ENCODE data around the gene CASZ1. TPM values are rescaled to one million over a fixed set of nuclear protein-coding genes. Genes with fewer than 3 reads are reported as not detected.

Gene CASZ1
- total RNA-seq, 3 donors from 2014 or later (not counting 1 experiment from before 2014, with no cell fraction given), result 55.9 to 83.0 (median 70.6) TPM

DNA sequence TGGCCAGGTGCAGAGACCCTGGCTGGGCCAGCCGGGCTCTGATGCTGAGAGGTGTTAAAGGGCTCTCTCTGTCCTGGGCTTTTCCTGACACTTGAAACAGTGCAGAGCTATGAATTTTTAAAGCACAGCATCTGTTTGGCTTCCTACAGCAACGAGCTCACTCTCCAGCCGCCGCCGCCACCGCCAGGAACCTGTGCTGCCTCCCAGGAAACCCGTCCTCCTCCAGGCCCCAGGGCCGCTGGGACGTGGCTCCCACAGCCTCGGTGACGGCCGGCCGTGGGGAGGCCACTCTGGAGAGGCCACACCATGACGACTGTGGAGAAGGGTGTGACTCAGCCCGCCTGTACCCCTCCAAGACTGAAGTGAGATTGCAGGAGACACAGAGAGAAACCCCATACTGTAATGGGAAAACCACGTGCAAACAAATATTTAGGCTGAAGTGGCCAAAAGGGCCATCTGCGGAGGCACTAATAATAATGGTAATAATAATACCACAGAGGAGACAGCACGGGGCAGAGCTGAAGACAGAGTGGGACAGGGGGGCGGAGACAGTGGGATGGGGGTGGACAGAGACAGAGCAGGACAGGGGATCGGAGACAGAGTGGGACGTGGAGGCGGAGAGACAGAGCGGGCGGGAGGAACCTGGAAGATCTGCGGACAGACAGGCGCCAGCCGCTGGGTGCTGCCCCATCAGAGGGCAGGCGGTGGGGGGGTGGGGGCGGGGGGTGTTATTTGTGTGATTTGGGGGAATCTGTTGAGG, 139.2 kb downstream of the CASZ1 start:
- WGBS (ENCODE audit: insufficient coverage), result 90% methylated on average over 29 of the region's 29 CpGs
- Mint-ChIP-seq H3K36me3 (no peaks in the 10 kb centered on the region), H3K27ac (peak overlapping the region in 1 of 2 donors; percentile 44), H3K4me3 (no peak overlapping the region), H3K9me3 (no peaks in the 10 kb centered on the region), H3K4me1 (no peaks in the 10 kb centered on the region), H3K27me3 (ENCODE audit: low read depth in 2 of 2) (no peaks in the 10 kb centered on the region)
- Histone ChIP-seq H3K27me3 (ENCODE audit: control insufficient read depth, insufficient read depth, low read length) (no peaks in the 10 kb centered on the region), H3K36me3 (ENCODE audit: control insufficient read depth, insufficient read depth, low read length) (peaks cover 24% of the 10 kb centered on the region), H3K4me3 (ENCODE audit: low read length) (no peak overlapping the region), H3K4me1 (ENCODE audit: control insufficient read depth, insufficient read depth, low read length) (no peaks in the 10 kb centered on the region), H3K27ac (ENCODE audit: low read length) (no peak overlapping the region), H3K9me3 (ENCODE audit: control insufficient read depth, insufficient read depth, low read length) (no peaks in the 10 kb centered on the region)
- intact Hi-C loops (cut with micrococcal nuclease), result no loop called here
- TF ChIP-seq, protein P1, sequence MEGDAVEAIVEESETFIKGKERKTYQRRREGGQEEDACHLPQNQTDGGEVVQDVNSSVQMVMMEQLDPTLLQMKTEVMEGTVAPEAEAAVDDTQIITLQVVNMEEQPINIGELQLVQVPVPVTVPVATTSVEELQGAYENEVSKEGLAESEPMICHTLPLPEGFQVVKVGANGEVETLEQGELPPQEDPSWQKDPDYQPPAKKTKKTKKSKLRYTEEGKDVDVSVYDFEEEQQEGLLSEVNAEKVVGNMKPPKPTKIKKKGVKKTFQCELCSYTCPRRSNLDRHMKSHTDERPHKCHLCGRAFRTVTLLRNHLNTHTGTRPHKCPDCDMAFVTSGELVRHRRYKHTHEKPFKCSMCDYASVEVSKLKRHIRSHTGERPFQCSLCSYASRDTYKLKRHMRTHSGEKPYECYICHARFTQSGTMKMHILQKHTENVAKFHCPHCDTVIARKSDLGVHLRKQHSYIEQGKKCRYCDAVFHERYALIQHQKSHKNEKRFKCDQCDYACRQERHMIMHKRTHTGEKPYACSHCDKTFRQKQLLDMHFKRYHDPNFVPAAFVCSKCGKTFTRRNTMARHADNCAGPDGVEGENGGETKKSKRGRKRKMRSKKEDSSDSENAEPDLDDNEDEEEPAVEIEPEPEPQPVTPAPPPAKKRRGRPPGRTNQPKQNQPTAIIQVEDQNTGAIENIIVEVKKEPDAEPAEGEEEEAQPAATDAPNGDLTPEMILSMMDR (IDR thresholded peaks at IDR 0.05), result no peak
- ATAC-seq (no peak), DNase-seq (no peak)

DNA sequence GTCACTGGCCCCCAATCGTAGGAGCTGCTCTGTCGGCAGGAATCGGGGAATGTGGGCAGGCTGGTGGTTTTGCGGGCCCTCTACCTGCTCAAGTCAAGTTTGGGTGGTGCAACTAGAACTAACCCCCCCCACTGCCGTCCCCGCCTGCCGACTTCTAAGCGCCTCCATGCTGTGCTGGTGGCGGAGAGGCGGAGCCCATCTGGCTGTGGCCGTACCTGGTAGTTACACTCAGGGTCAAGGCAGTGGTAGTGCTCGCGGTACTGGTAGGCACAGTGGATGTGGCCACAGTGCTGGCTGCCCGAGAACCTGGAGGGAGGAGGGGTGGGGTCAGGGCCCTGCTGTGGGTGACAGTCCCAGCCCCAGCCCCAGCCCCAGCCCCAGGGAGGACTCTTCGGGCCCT, 140.0 kb downstream of the CASZ1 start:
- DNase-seq (no peak), ATAC-seq (no peak)
- Histone ChIP-seq H3K9me3 (ENCODE audit: control insufficient read depth, insufficient read depth, low read length) (no peaks in the 10 kb centered on the region), H3K36me3 (ENCODE audit: control insufficient read depth, insufficient read depth, low read length) (peaks cover 24% of the 10 kb centered on the region), H3K27me3 (ENCODE audit: control insufficient read depth, insufficient read depth, low read length) (no peaks in the 10 kb centered on the region), H3K4me3 (ENCODE audit: low read length) (no peak overlapping the region), H3K4me1 (ENCODE audit: control insufficient read depth, insufficient read depth, low read length) (no peaks in the 10 kb centered on the region), H3K27ac (ENCODE audit: low read length) (no peak overlapping the region)
- 96% methylated on average over 15 of the region's 15 CpGs for WGBS (ENCODE audit: insufficient coverage)
- intact Hi-C loops (cut with micrococcal nuclease), result no loop called here
- Mint-ChIP-seq H3K9me3 (no peaks in the 10 kb centered on the region), H3K36me3 (no peaks in the 10 kb centered on the region), H3K4me3 (no peak overlapping the region), H3K27me3 (ENCODE audit: low read depth in 2 of 2) (no peaks in the 10 kb centered on the region), H3K27ac (no peak overlapping the region), H3K4me1 (no peaks in the 10 kb centered on the region)
- TF ChIP-seq, protein P1 (IDR thresholded peaks at IDR 0.05), result no peak

DNA sequence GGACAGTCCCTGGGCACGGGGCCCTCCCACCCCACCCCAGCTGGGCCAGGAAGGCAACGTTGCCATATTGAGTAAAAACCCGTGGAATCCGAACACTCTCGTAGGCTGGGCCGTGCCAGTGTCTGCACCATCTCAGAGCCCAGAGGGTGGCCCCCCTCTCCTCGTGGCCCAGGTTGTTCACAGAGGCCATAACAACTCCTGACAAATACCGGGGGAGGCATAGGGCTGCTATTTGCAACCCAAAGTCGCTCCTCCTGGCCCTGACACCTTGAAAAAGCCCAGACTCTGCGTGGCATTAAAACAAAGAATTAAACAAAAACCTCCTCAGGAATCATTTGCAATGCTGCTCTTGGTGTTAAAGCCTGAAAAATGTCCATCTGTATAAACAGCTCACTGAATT, 141.4 kb downstream of the CASZ1 start:
- Histone ChIP-seq H3K27me3 (ENCODE audit: control insufficient read depth, insufficient read depth, low read length) (no peaks in the 10 kb centered on the region), H3K4me3 (ENCODE audit: low read length) (no peak overlapping the region), H3K36me3 (ENCODE audit: control insufficient read depth, insufficient read depth, low read length) (peaks cover 24% of the 10 kb centered on the region), H3K4me1 (ENCODE audit: control insufficient read depth, insufficient read depth, low read length) (no peaks in the 10 kb centered on the region), H3K27ac (ENCODE audit: low read length) (no peak overlapping the region), H3K9me3 (ENCODE audit: control insufficient read depth, insufficient read depth, low read length) (no peaks in the 10 kb centered on the region)
- no peaks in the 10 kb centered on the region for H3K4me1 Mint-ChIP-seq
- no peaks in the 10 kb centered on the region for H3K36me3 Mint-ChIP-seq
- 92% methylated on average over 10 of the region's 10 CpGs for WGBS (ENCODE audit: insufficient coverage)
- H3K9me3 Mint-ChIP-seq, result no peaks in the 10 kb centered on the region
- intact Hi-C loops (cut with micrococcal nuclease), result no loop called here
- DNase-seq, result no peak
- no peak overlapping the region for H3K4me3 Mint-ChIP-seq
- TF ChIP-seq, protein P1 (IDR thresholded peaks at IDR 0.05), result no peak
- no peak for ATAC-seq
- no peaks in the 10 kb centered on the region for H3K27me3 Mint-ChIP-seq (ENCODE audit: low read depth in 2 of 2)
- no peak overlapping the region for H3K27ac Mint-ChIP-seq
